ENCODE data around the gene DBP.
"Not testable (repeated sequence)": the region's sequence is repeated elsewhere in the genome, so short reads cannot be mapped to it uniquely, and the experiment has no call there.

DBP gene

GRCh38 chr19:48665786-48666185 is 28.6 kb upstream of the DBP start:
- no peak for DNase-seq

DNA sequence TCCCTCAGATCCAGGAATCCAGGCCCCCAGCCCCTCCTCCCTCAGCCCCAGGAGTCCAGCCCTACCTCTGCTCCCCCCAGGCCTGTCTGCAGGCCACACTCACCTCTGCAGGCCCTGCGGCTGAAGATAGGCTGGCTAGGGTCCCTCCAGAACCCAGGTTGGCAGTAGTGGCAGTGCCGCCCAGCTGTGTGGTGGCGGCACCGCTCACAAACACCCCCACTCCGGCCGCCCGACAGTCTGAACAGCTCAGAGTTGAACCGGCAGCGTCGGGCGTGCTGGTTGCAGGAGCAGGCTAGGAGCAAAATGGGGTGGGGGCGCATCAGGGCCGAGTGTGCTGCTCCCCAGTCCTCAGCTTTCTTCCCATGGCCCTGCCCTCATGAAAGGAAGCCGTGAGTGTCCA is 27.3 kb upstream of the DBP start:
- DNase-seq = no peak

DNA sequence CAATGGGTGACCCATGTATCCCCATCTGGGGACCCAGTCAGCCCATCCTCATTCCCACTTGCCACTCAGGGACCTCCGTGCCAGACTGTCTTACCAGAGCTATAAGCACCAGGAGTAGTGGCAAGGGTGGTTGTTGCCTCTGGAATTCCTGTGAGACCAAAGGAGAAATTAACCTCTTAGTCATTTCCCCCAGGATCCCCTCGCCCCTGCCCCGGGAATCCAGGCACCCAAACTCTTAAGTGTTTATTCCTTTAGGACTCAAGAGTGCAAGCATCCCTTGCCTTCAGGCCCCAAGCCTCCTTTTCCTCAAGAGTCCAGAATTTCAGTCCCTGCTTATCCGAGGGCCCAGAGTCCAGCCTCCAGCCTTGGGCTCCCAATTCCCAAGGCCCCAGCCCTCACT is 26.5 kb upstream of the DBP start:
- no peak for DNase-seq

DNA sequence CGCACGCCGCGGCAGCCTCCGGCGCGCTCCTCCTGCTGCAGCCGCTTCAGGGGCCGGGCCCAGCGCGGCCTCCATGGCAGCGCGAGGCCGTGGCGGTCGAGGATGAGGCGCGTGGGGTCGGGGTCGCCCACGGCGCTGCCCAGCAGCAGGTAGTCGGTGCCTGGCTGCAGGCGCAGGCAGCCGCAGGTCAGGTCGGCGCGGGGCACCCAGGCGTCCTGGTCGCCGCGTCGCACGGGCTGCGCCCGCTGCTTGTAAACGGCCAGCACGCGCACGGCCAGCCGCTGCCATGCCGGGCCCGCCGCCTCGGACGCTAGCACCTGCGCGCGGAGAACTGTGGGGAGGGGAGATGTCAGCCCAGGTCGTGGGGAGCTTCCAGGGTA is 24.5 kb upstream of the DBP start:
- DNase-seq = no peak

DNA sequence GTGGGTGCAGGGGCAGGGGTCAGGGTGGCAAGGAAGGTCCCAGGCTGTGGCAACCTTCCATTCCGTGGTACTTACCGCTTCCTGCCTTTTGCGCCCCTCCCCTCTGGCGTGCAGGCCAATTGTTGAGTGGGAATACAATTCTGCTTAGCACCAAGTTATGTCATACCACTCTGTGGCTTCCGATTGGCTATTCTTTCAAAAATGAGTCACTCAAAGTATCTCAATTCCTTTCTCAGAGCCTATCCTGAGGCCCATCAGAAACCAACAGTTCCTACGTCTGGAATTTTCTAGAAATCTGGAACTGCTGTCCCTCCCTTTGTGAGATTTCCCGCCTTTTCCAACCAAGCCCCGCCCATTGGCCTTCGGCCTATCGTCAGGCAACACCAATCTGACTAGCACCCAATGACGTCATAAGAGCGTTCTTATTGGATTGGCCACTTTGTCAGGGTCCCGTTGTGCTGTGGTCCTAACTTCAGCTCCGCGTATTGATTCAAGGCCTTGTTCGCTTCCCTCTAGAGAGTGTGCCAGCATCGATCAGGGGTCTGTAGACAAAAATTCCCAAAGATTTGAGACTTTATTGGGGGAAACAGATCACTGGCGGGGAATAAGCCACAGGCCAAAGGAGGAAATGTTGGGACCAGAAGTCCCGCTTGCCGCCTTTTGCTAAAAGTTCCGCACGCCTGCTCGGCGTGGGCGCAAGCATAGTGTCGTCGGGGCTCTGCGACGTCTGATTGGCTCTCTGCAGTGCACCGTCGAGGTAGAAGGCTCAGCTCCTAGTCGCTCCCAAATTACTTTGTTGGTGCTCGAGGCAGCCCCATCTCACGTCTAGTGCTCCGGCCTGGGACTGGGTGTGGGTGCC is 23.9 kb upstream of the DBP start:
- peak; percentile 66 for DNase-seq

DNA sequence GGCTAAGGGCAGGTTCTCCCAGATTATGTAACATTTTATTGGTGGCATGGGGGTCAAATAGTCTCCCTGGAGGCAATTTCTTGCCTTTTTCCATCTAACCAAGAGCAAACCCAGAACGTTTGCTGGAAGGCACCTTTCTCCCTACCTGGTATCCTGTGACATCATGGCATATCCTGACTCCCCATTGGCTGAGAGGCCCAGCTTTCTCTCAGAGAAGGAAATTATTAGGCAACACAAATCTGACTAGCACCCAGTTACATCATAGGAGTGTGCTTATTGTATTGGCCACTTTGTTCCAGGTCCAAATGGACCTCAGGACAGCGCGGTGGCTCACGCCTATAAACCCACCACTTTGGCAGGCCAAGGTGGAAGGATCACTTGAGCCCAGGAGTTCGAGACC is 22.6 kb upstream of the DBP start:
- DNase-seq = no peak

- no peak for DNase-seq
Measured at GRCh38 chr19:48658483-48658882, 21.3 kb upstream of the DBP start.

- DNase-seq = not testable (repeated sequence)
Measured at GRCh38 chr19:48657828-48658227, 20.6 kb upstream of the DBP start.

DNA sequence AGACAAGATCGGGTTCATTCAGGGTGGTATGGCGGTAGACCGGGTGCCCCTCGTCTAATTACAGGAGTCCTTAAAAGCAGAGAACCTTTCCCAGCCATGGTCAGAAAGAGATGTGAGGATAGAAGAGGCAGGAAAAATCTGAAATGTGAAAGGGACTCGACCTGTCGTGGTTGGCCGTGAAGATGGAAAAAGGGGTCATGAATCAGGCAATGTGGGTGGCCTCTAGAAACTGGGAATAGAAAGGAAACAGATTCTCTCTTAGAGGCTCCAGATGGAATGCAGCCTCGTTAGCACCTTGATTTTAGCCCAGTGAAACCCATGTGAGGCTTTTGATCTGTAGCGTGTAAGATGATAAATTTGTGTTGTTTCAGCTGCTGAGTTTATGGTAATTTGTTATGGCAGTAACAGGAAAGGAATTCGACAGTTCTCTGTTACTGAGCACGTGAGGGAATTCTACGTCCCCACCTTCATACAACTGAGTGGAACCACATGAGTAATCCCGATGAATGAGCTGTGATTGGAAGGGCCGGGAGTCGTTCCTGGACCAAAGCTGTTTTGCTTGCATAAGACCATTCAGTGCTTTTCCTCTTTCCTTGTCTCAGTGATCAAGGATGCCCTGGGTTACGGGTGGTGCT is 19.8 kb upstream of the DBP start:
- DNase-seq = no peak

GRCh38 chr19:48654299-48655059 is 17.3 kb upstream of the DBP start:
- DNase-seq = no peak

GRCh38 chr19:48651683-48652048 is 14.5 kb upstream of the DBP start:
- no peak for DNase-seq

- DNase-seq = no peak
Measured at GRCh38 chr19:48650974-48651682, 13.9 kb upstream of the DBP start.

- DNase-seq = no peak
Measured at GRCh38 chr19:48648134-48648533, 11.0 kb upstream of the DBP start.

DNA sequence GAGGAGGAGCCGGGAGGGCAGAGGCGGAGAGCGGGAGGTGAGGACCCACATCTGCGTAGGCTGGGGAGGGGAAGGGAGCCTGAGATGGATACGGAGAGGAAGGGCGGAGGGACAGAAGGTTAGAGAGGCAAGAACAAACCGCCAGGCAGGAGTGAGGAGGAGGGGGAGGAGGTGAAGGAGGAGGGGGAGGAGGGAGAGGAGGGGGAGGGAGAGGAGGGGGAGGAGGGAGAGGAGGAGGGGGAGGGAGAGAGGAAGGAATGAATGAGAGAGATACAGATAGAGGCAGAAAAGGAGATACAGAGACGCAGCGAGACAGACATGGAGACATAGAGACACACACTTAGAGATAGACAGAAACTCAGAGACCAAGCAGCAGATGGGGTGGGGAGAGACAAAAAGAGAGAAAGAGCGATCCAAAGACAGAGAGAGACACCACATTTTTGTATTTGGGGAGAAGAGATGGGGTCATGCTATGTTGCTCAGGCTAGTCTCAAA is 9.6 kb upstream of the DBP start:
- DNase-seq = no peak

- DNase-seq = peak; percentile 90
Measured at GRCh38 chr19:48646001-48646721, 9.0 kb upstream of the DBP start, which contains the start of gene CA11. TSS of gene CA11 (minus strand) at chr19:48646187. CDS start at chr19:48645632, 555 bp downstream.

GRCh38 chr19:48645620-48646000 is 8.4 kb upstream of the DBP start:
- DNase-seq = no peak

- DNase-seq = peak; percentile 75
Measured at GRCh38 chr19:48644839-48645619, 7.8 kb upstream of the DBP start.

- DNase-seq = no peak
Measured at GRCh38 chr19:48644355-48644754, 7.2 kb upstream of the DBP start.

DNA sequence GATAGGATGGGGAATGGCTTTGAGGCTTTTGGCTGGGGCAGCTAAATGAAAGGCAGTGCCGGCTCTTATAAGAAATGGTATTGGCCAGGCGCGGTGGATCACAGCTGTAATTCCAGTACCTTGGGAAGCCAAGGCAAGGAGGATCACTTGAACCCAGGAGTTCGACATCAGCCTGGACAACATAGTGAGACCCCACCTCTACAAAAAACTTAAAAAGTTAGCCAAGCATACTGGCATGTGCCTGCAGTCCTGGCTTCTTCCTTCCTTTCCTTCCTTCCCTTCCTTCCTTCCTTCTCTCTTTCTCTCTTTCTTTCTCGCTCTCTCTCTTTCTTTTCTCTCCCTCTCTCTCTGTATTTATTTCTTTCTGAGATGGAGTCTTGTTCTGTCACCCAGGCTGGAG is 5.7 kb upstream of the DBP start:
- no peak for DNase-seq

- DNase-seq = no peak
Measured at GRCh38 chr19:48641850-48642249, 4.7 kb upstream of the DBP start.

All from effector CD4-positive, alpha-beta T cell (primary cell).